ENCODE results near the gene RASGRP4. TPM values are rescaled to one million over a fixed set of nuclear protein-coding genes. Genes with fewer than 3 reads are reported as not detected.
"Not testable (repeated sequence)": the region's sequence is repeated elsewhere in the genome, so short reads cannot be mapped to it uniquely, and the experiment has no call there.

RASGRP4 gene
- total RNA-seq, 1 experiment from 2014 or later, result not detected

- DNase-seq (ENCODE audit: low read depth), result no peak
Observed at GRCh38 chr19:38417544-38418506, 8.2 kb downstream of the RASGRP4 start.

DNA sequence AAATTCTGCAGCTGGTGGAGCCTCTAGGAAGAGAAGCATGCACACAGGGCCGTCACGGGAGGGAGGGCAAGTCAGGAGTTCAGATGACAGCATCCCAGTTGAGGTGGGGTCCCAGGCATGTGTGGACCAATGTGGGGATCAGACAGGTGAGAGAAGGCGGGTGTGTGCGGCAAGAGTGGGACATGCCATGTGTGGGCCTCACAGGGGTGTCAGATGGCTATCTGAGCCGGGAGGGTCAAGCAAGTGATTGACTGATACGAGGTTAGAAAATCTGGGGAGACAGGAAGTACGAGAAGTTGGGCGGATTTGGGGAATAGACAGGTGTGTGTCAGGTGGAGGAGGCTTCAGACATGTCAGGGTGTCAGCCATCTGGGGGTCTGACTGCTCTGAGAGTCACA is 8.9 kb downstream of the RASGRP4 start:
- DNase-seq (ENCODE audit: low read depth), result no peak

DNA sequence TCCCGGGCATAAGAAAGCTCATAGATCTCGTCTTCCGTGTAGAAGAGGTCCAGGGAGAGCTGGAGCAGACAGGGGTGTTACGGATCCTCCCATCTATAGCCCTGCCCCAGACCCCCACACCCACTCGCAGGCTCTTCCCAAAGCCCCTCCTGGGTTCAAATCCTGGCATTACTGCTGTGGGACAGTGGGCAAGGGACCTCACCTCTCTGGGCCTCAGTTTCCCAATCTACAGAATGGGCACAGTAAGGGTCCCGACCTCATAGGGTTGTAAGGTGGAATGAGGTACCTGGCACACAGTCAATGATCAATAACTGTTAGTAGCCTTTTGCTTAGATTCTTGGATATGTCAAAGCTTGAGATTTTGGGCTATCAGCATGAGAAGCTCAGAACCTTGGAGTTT is 12.6 kb downstream of the RASGRP4 start:
- no peak for DNase-seq (ENCODE audit: low read depth)

DNA sequence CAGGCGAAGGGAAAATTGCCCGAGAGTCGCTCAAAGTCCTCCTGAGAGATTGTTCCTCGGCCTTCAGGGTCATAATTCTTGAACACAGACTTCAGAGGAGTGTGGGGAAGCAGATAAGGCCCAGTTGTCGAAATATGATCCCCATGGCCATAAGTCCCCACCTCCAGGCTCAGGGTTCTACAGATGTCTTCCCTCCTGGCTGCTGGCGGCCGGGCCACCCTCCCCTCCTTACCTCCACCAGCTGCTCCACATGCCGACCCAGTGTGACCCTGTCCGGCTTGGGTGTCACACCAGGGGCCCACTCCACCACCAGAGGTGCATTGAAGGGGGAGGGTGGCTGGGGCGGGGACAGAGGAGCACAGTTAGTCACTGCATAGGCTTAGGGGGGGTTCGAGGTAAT is 13.1 kb downstream of the RASGRP4 start:
- no peak for DNase-seq (ENCODE audit: low read depth)

DNA sequence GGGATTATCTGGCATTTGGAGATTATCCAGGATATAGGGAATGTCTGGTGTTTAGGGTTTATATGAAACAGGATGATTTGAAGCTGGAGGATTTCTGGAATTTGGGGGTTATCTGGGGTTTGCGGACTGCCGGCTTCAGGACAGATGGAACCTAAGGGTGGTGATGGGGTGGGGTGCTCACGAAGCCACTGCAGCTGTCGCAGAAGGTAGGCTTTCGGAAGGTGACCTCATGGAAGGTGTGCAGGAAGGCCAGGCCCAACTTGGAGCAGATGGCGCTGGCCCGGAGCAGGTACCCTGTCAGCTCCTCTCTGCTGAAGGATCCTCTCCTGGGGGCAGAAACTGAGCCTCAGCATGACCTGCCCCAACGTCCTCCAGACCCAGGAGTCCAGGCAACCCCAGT is 13.5 kb downstream of the RASGRP4 start:
- no peak for DNase-seq (ENCODE audit: low read depth)

- DNase-seq (ENCODE audit: low read depth), result not testable (repeated sequence)
Observed at GRCh38 chr19:38411898-38412297, 14.1 kb downstream of the RASGRP4 start.

GRCh38 chr19:38411041-38411712 is 14.8 kb downstream of the RASGRP4 start:
- DNase-seq (ENCODE audit: low read depth), result no peak

- not testable (repeated sequence) for DNase-seq (ENCODE audit: low read depth)
Observed at GRCh38 chr19:38410407-38410806, 15.6 kb downstream of the RASGRP4 start.

GRCh38 chr19:38409631-38410133 is 16.3 kb downstream of the RASGRP4 start:
- no peak for DNase-seq (ENCODE audit: low read depth)

DNA sequence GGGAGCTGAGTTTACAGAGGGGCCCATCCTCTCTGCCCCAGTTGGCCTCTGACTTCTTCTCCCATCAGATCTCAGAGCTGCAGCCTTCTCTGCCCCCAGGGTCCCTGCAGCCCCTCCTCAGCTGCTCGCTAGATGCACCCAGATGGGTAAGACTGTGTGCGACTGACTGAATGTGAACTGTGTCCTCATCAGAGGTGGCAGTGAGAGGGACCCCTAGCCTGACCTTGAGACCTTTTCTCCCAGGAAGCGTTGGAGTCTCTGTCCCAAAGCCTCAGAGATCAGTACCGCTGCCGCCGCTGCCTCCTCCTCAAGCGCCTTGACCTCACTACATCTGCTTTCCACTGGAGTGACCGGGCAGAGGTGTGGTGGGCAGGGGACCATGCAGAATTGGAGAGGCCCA is 20.7 kb downstream of the RASGRP4 start:
- no peak for DNase-seq (ENCODE audit: low read depth)

DNA sequence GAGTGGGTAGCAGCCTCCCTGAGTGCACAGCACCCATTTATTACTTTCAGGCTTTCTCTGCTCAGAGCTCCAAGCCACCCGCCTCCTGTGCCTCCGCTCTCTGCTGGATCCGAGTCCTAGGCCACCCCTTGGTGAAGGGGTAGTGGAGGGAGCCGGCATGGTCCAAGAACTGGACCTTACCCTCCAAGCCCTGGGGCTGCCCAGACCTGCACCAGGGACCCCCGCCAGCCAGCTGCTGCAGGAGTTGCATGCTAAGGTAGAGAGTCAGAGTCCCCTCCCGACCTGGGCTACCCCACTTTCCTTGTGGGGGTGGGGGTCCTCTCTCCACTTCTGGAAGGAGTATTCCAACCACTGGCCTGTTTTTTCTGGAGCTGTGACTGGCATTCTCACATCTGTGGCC is 21.2 kb downstream of the RASGRP4 start:
- DNase-seq (ENCODE audit: low read depth), result no peak

- DNase-seq (ENCODE audit: low read depth), result peak; percentile 94
Observed at GRCh38 chr19:38402967-38403674, 22.9 kb downstream of the RASGRP4 start, which contains the start of gene FAM98C. Gene FAM98C, plus strand, starts transcription at chr19:38403093. Its CDS starts 61 bp downstream, at chr19:38403154.

DNA sequence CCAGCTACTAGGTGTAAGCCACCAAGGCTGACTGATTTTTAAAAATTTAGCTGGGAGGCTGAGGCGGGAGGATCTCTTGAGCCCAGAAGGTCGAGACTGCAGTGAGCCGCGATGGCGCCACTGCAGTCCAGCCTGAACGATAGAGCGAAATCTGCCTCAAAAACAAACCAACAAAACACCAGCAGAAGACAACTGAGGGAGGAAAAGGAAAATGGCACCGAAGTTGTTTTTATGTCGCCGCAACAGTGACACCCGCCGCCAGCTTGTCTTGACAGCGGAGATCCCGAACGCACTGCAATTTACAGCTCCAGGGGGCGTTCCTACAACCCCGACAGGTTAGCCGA is 23.4 kb downstream of the RASGRP4 start:
- no peak for DNase-seq (ENCODE audit: low read depth)

DNA sequence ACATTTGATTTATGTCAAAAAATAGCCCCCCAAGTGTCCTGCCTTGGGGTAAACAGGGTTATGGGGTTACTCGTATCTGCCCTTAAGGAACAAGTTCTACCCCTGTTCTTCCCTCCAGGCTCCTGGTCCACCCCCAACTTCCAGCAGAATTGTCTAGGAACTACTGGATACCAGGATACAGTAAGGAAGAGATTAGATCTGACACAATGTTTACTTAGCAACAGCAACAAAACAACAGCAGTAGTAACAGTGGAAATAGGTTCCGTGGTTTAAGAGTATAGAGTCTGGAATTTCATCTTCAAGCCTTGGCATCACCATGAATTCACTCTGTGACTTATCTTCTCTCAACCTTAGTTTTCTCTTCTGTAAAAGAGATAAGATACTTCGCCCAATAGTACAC is 24.9 kb downstream of the RASGRP4 start:
- DNase-seq (ENCODE audit: low read depth), result peak; percentile 57

DNA sequence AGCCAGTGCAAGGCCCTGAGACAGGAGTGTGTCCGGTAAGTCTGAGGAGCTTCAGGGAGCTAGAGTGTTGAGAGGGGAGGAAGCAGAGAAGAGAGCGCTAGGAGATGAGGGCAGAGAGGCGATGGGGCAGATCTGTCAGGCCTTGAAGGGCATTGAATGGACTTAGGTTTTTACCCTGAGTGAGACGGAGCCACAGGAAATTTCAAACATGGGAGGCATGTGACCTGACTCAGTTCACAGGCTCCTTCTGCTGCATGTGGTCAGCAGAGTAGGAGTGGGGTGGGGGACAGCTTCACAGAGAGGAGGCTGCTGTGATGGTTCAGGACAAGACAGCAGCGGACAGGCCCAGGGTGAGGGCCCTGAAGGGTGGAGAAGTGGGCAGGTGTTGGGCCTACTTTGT is 25.7 kb downstream of the RASGRP4 start:
- no peak for DNase-seq (ENCODE audit: low read depth)

- DNase-seq (ENCODE audit: low read depth), result no peak
Observed at GRCh38 chr19:38399537-38399936, 26.5 kb downstream of the RASGRP4 start.

GRCh38 chr19:38399081-38399480 is 26.9 kb downstream of the RASGRP4 start:
- no peak for DNase-seq (ENCODE audit: low read depth)

GRCh38 chr19:38395381-38396114 is 30.5 kb downstream of the RASGRP4 start:
- no peak for DNase-seq (ENCODE audit: low read depth)

DNA sequence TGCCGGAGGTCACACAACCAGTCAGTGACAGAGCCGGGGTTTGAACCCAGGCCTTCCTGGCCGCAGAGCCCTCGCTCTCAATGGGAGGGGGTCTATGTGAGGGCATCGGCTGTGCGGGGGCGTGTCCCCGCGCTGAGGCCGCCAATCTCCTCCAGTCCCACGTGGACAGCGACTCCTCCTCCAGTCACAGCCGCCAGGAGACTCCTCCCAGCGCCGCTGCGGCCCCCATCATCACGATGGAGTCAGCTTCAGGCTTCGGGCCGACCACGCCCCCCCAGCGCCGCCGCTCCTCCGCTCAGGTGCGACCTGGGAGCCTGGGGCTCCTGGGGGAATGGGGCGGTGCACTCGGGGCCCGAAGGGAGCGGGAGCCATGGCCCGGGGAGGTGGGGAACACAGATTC is 31.5 kb downstream of the RASGRP4 start:
- DNase-seq (ENCODE audit: low read depth), result no peak

GRCh38 chr19:38392707-38393308 is 33.2 kb downstream of the RASGRP4 start:
- peak; percentile 35 for DNase-seq (ENCODE audit: low read depth)

Data from LHCN-M2 (cell line).